Esophagus muscularis mucosa (tissue), 4 donors: ENCODE measurements around the gene KCNIP3.

ENCODE experiments used
- CTCF ChIP-seq, 3 experiments: fragments of 200-600 bp in 2 of 3; fragments of 450-650 bp in 1 of 3; sonication (generic) in 2 of 3; IDR thresholded peaks; one replicate each; pipeline ENCODE4 v1.5.1; 2017 to 2019; ENCODE audit warnings: antibody characterized with exemption in 3 of 3, mild to moderate bottlenecking in 2 of 3, moderate library complexity in 1 of 3
- EP300 ChIP-seq: sonication (generic); formaldehyde crosslinking; IDR thresholded peaks from one replicate; pipeline ENCODE4 v1.6.1; 2017; ENCODE audit warnings: antibody characterized with exemption
- POLR2A ChIP-seq: fragments of 450-650 bp; IDR thresholded peaks from one replicate; pipeline ENCODE4 v1.6.1; 2017; ENCODE audit warnings: antibody characterized with exemption, moderate library complexity, mild to moderate bottlenecking, low read depth
- POLR2AphosphoS5 ChIP-seq, 2 donors: sonication (generic); formaldehyde crosslinking; IDR thresholded peaks; one replicate each; pipeline ENCODE4 v1.6.1; 2017; ENCODE audit warnings: antibody characterized with exemption in 2 of 2

GRCh38 chr2:95279435-95280035 is 17.6 kb upstream of the KCNIP3 start:
- TF ChIP-seq POLR2A (no peak), CTCF (IDR thresholded peaks at IDR 0.05) (no peak), POLR2AphosphoS5 (IDR thresholded peaks at IDR 0.05) (no peak), EP300 (no peak)
